GM12878 (cell line): ENCODE measurements around the gene MARVELD2. TPM values are rescaled to one million over a fixed set of nuclear protein-coding genes. Genes with fewer than 3 reads are reported as not detected.

Experiments used
- ATAC-seq: fragments of 200-7000 bp; cut with Tn5 transposase; 3 replicates; pipeline ENCODE4 v1.9.1; 2020; ENCODE audit warnings: mild to moderate bottlenecking, moderate library complexity
- BruUV-seq: library from RNA; stranded (reverse); fragments of 400-500 nt; replicated peaks from 2 replicates; lab custom pipeline; 2021; lab: Mats Ljungman, UMichigan
- CTCF ChIA-PET: fragments of 300-600 bp; sonication (Branson Sonifier 250); formaldehyde crosslinking; extraction: SDS; loops from one replicate; lab custom pipeline; 2021; ENCODE audit warnings: inconsistent platforms; lab: Yijun Ruan, JAX
- POLR2A ChIA-PET: fragments of 350-600 bp; formaldehyde crosslinking; extraction: SDS; loops from one replicate; lab custom pipeline; 2021; ENCODE audit warnings: inconsistent platforms; lab: Charles Lee
- RAD21 ChIA-PET: fragments of 300-600 bp; sonication (Branson Sonifier 250); formaldehyde crosslinking; loops from one replicate; lab custom pipeline; 2023; ENCODE audit warnings: antibody characterized with exemption; ENCODE audit not compliant: unreplicated experiment; lab: Charles Lee
- SMC1A ChIA-PET: fragments of 300-600 bp; sonication (Branson Sonifier 250); formaldehyde crosslinking; loops from one replicate; lab custom pipeline; 2023; ENCODE audit not compliant: unreplicated experiment, uncharacterized antibody; lab: Charles Lee
- DNase-seq: peaks from one replicate; pipeline ENCODE4 v3.0.0-alpha.2; 2011; ENCODE audit warnings: low read depth, low spot score
- FAIRE-seq: peaks from 3 replicates; lab custom pipeline; 2011; peaks lifted over from hg19 to GRCh38; lab: Jason Lieb, UNC
- H2AFZ ChIP-seq: 2 replicates; pipeline ENCODE4 v1.6.0; 2011; ENCODE audit warnings: low read depth, low read length, control low read depth; ENCODE audit not compliant: control insufficient read depth
- H3K27ac ChIP-seq: 2 replicates; pipeline ENCODE4 v1.5.1; 2011; ENCODE audit warnings: control low read depth; ENCODE audit not compliant: control insufficient read depth, insufficient read depth
- H3K27me3 ChIP-seq, 2 experiments: replicated peaks in 1 of 2; 2 replicates each; pipeline versions ENCODE4 v1.6.0 to v1.6.1; 2011; ENCODE audit warnings: low read length in 1 of 2; ENCODE audit not compliant: control insufficient read depth in 2 of 2, insufficient read depth in 2 of 2
- H3K36me3 ChIP-seq, 2 experiments: 2 replicates each; pipeline ENCODE4 v1.5.1; 2011; ENCODE audit warnings: low read length in 1 of 2; ENCODE audit not compliant: control insufficient read depth in 2 of 2, insufficient read depth in 2 of 2
- H3K4me1 ChIP-seq: 2 replicates; pipeline ENCODE4 v1.6.1; 2011; ENCODE audit warnings: mild to moderate bottlenecking, low read length, moderate library complexity, mixed read lengths; ENCODE audit not compliant: control insufficient read depth, insufficient read depth
- H3K4me2 ChIP-seq: 2 replicates; pipeline ENCODE4 v1.6.0; 2011; ENCODE audit warnings: control low read depth; ENCODE audit not compliant: control insufficient read depth, insufficient read depth
- H3K4me3 ChIP-seq: fragments of 200-600 bp; sonication (generic); 2 replicates; pipeline ENCODE4 v1.5.1; 2016
- H3K79me2 ChIP-seq: 2 replicates; pipeline ENCODE4 v1.6.0; 2011; ENCODE audit warnings: low read length; ENCODE audit not compliant: control insufficient read depth, insufficient read depth
- H3K9ac ChIP-seq: 2 replicates; pipeline ENCODE4 v1.8.0; 2011; ENCODE audit warnings: low read length, control low read depth, mixed read lengths; ENCODE audit not compliant: control insufficient read depth, insufficient read depth
- H3K9me3 ChIP-seq: replicated peaks from 3 replicates; pipeline ENCODE4 v1.5.1; 2011; ENCODE audit warnings: mild to moderate bottlenecking, low read length; ENCODE audit not compliant: control insufficient read depth, insufficient read depth
- H4K20me1 ChIP-seq: 2 replicates; pipeline ENCODE4 v1.6.0; 2011; ENCODE audit not compliant: control insufficient read depth, insufficient read depth
- BHLHE40 ChIP-seq, 2 experiments: fragments of 450-650 bp in 1 of 2; IDR thresholded peaks; 2 replicates each; pipeline ENCODE4 v1.6.1; 2011 to 2017; ENCODE audit warnings: low read depth in 2 of 2, borderline replicate concordance in 1 of 2, improper control_type of control experiment in 1 of 2, low read length in 1 of 2, mild to moderate bottlenecking in 1 of 2
- BMI1 ChIP-seq: fragments of 450-650 bp; IDR thresholded peaks from 2 replicates; pipeline ENCODE4 v1.6.1; 2016; ENCODE audit warnings: mild to moderate bottlenecking, moderate library complexity, borderline replicate concordance
- CHD4 ChIP-seq: fragments of 200-600 bp; sonication (generic); IDR thresholded peaks from 2 replicates; pipeline ENCODE4 v1.6.1; 2016; ENCODE audit warnings: mild to moderate bottlenecking
- EP300 ChIP-seq, 2 experiments: fragments of 150-350 bp in 1 of 2; IDR thresholded peaks; 2 replicates each; pipeline ENCODE4 v1.6.1; 2011 to 2012; ENCODE audit warnings: low read depth in 2 of 2, low read length in 2 of 2, borderline replicate concordance in 1 of 2, improper control_type of control experiment in 1 of 2, inconsistent platforms in 1 of 2; ENCODE audit not compliant: control insufficient read depth in 1 of 2
- IKZF1 ChIP-seq: fragments of 450-650 bp; conservative IDR thresholded peaks from 2 replicates; pipeline ENCODE4 v1.6.1; 2017; ENCODE audit warnings: antibody characterized with exemption, mild to moderate bottlenecking
- NFXL1 ChIP-seq: fragments of 450-650 bp; IDR thresholded peaks from 2 replicates; pipeline ENCODE4 v1.6.1; 2017; ENCODE audit warnings: antibody characterized with exemption, mild to moderate bottlenecking, borderline replicate concordance
- NKRF ChIP-seq: fragments of 450-650 bp; conservative IDR thresholded peaks from 2 replicates; pipeline ENCODE4 v1.6.1; 2017; ENCODE audit warnings: mild to moderate bottlenecking, moderate library complexity
- PAX5 ChIP-seq: IDR thresholded peaks from 2 replicates; pipeline ENCODE4 v1.6.1; 2011; ENCODE audit warnings: low read depth, low read length, borderline replicate concordance
- YBX1 ChIP-seq: fragments of 450-650 bp; IDR thresholded peaks from 2 replicates; pipeline ENCODE4 v1.6.1; 2016; ENCODE audit warnings: antibody characterized with exemption
- WGBS: methylation state at CpG from one replicate; pipeline ENCODE4 v1.1.6; 2016; ENCODE audit warnings: low lambda C conversion rate; ENCODE audit not compliant: insufficient replicate concordance, insufficient coverage; ENCODE audit errors: missing lambda C conversion rate; 5-methylcytosine and 5-hydroxymethylcytosine counted together
- in situ Hi-C: fragments of 300-500 bp; cut with MboI; formaldehyde crosslinking; loops from 9 replicates; pipeline ENCODE4 v1.14.3; 2018; ENCODE audit warnings: mixed read lengths
- intact Hi-C: fragments of 100-400 bp; cut with micrococcal nuclease; formaldehyde crosslinking; loops from one replicate; pipeline ENCODE4 v1.14.2; 2022; ENCODE audit not compliant: unreplicated experiment
- polyA plus RNA-seq, 11 experiments: library from polyadenylated mRNA; depleted of rRNA in 4 of 11; unstranded in 6 of 11; stranded (reverse) in 5 of 11; fragments of >200 nt; fragmentation: Nextera tagmentation in 4 of 11; fragmentation: Illumina TruSeq in 1 of 11; extraction: Ambion mirVana in 4 of 11; extraction: Trizol in 1 of 11; gene quantifications; 1 replicate in 1 of 11; 2 replicates in 10 of 11; pipeline versions ENCODE4 v1.2.1 to v1.2.3, GENCODE V29; 2011 to 2016; ENCODE audit warnings: inconsistent platforms in 2 of 11, missing spikeins in 2 of 11, low read depth in 1 of 11
- total RNA-seq, 4 experiments: library from RNA; depleted of rRNA in 3 of 4; stranded (reverse); fragments of >200 nt in 3 of 4; fragmentation: Illumina TruSeq in 1 of 4; extraction: Trizol in 1 of 4; gene quantifications; 2 replicates each; pipeline versions ENCODE4 v1.2.1 to v1.2.3, GENCODE V29; 2013 to 2021

The MARVELD2 gene
- total and polyA plus RNA-seq, 10 of the 15 experiments (the other 5 are each of a cell fraction or from before 2014, with no cell fraction given) = 0.37 to 6.2 (median 3.8) TPM

- no peak overlapping the region for H2AFZ ChIP-seq
- H3K27ac ChIP-seq = no peak overlapping the region
- in situ Hi-C loops (no loop called here), intact Hi-C loops (no loop called here)
- H3K36me3 ChIP-seq = no peaks in the 10 kb centered on the region
- RAD21 ChIA-PET = no interaction called here
- H3K4me3 ChIP-seq = no peak overlapping the region
- H3K4me1 ChIP-seq = peaks cover 4% of the 10 kb centered on the region
- no TSS peak for BruUV-seq
- POLR2A ChIA-PET = no interaction called here
- DNase-seq (no peak), ATAC-seq (no peak), FAIRE-seq (no peak)
- H3K9ac ChIP-seq = no peak overlapping the region
- H3K27me3 ChIP-seq = no peaks in the 10 kb centered on the region; a peak in 1 of 4 replicates
- H3K9me3 ChIP-seq = no peaks in the 10 kb centered on the region
- peaks cover 10% of the 10 kb centered on the region for H3K79me2 ChIP-seq
- CTCF ChIA-PET = interaction anchor here (1.0 kb wide), 1 partner anchor 398 kb away, joined by 3 read pairs; no protein-coding TSS in a partner anchor
- SMC1A ChIA-PET = no interaction called here
- 84% methylated on average over 4 of the region's 4 CpGs for WGBS
- no peaks in the 10 kb centered on the region for H4K20me1 ChIP-seq
- no peak overlapping the region for H3K4me2 ChIP-seq
- no peak for TF ChIP-seq BHLHE40 (IDR thresholded peaks at IDR 0.05; ENCODE audit: borderline replicate concordance in 1 of 2, low read depth in 2 of 2, low read length in 1 of 2)
- no peak for TF ChIP-seq EP300 (IDR thresholded peaks at IDR 0.05; ENCODE audit: borderline replicate concordance in 1 of 2, control insufficient read depth in 1 of 2, low read depth in 2 of 2, low read length in 2 of 2)
- no peak for TF ChIP-seq PAX5
- no peak for TF ChIP-seq BMI1
- no peak for TF ChIP-seq NKRF
- no peak for TF ChIP-seq NFXL1
- TF ChIP-seq YBX1 = no peak
- TF ChIP-seq IKZF1 = no peak
- TF ChIP-seq CHD4 = no peak
- TF ChIP-seq, all 136 proteins: peak for 0
Measured at GRCh38 chr5:69489246-69489645, 74.3 kb downstream of the MARVELD2 start.
